Measurements from ENCODE around the gene NUMBL.
"Not testable (repeated sequence)": the region's sequence is repeated elsewhere in the genome, so short reads cannot be mapped to it uniquely, and the experiment has no call there.

NUMBL gene

GRCh38 chr19:40629346-40629745 is 61.1 kb downstream of the NUMBL start:
- no peak for DNase-seq (ENCODE audit: low spot score)

GRCh38 chr19:40627486-40628279 is 62.8 kb downstream of the NUMBL start:
- no peak for DNase-seq (ENCODE audit: low spot score)

- no peak for DNase-seq (ENCODE audit: low spot score)
These were observed 63.5 kb downstream of the NUMBL start for GRCh38 chr19:40626918-40627317.

GRCh38 chr19:40625406-40626120 is 64.9 kb downstream of the NUMBL start:
- DNase-seq (ENCODE audit: low spot score), result no peak

- not testable (repeated sequence) for DNase-seq (ENCODE audit: low spot score)
These were observed 65.9 kb downstream of the NUMBL start for GRCh38 chr19:40624369-40625153.

- no peak for DNase-seq (ENCODE audit: low spot score)
These were observed 66.8 kb downstream of the NUMBL start for GRCh38 chr19:40623403-40624251.

GRCh38 chr19:40622773-40623075 is 67.7 kb downstream of the NUMBL start:
- no peak for DNase-seq (ENCODE audit: low spot score)

GRCh38 chr19:40621966-40622772 is 68.3 kb downstream of the NUMBL start:
- DNase-seq (ENCODE audit: low spot score), result no peak

GRCh38 chr19:40621283-40621682 is 69.2 kb downstream of the NUMBL start:
- DNase-seq (ENCODE audit: low spot score), result no peak

GRCh38 chr19:40620161-40620485 is 70.3 kb downstream of the NUMBL start:
- DNase-seq (ENCODE audit: low spot score), result no peak

GRCh38 chr19:40619333-40620160 is 70.9 kb downstream of the NUMBL start:
- DNase-seq (ENCODE audit: low spot score), result no peak

- DNase-seq (ENCODE audit: low spot score), result no peak
These were observed 72.5 kb downstream of the NUMBL start for GRCh38 chr19:40617961-40618360.

- DNase-seq (ENCODE audit: low spot score), result no peak
These were observed 73.5 kb downstream of the NUMBL start for GRCh38 chr19:40616941-40617340.

GRCh38 chr19:40616178-40616577 is 74.3 kb downstream of the NUMBL start:
- DNase-seq (ENCODE audit: low spot score), result no peak

All from CD4-positive, alpha-beta T cell treated with Interleukin-6 at 100 ng/mL for 8 hours (primary cell).